GM21717 (cell line): Measurements from ENCODE around the gene GPT2.
A peak's percentile ranks its signal among the peaks of the same experiment; 100 is the strongest.
"Not testable (repeated sequence)": the region's sequence is repeated elsewhere in the genome, so short reads cannot be mapped to it uniquely, and the experiment has no call there.

Experiments
- ATAC-seq: cut with Tn5 transposase; IDR thresholded peaks from one replicate; pipeline ENCODE4 v1.9.1; 2021; ENCODE audit warnings: mild to moderate bottlenecking, moderate library complexity; ENCODE audit not compliant: unreplicated experiment

Gene GPT2

GRCh38 chr16:46918905-46919792 is 35.0 kb downstream of the GPT2 start:
- ATAC-seq: peak; percentile 92

GRCh38 chr16:46920402-46921068 is 36.4 kb downstream of the GPT2 start:
- no peak for ATAC-seq

GRCh38 chr16:46922239-46922638 is 38.1 kb downstream of the GPT2 start:
- no peak for ATAC-seq

GRCh38 chr16:46923513-46924295 is 39.5 kb downstream of the GPT2 start:
- ATAC-seq: no peak

- ATAC-seq: no peak
Measured at GRCh38 chr16:46924402-46924801, 40.2 kb downstream of the GPT2 start.

- no peak for ATAC-seq
Measured at GRCh38 chr16:46926470-46927225, 42.5 kb downstream of the GPT2 start.

GRCh38 chr16:46927273-46927672 is 43.1 kb downstream of the GPT2 start:
- ATAC-seq: no peak

- ATAC-seq: no peak
Measured at GRCh38 chr16:46928811-46929210, 44.6 kb downstream of the GPT2 start.

- ATAC-seq: no peak
Measured at GRCh38 chr16:46929378-46930332, 45.5 kb downstream of the GPT2 start.

- no peak for ATAC-seq
Measured at GRCh38 chr16:46930861-46931260, 46.7 kb downstream of the GPT2 start.

GRCh38 chr16:46932802-46933201 is 48.6 kb downstream of the GPT2 start:
- no peak for ATAC-seq

GRCh38 chr16:46937536-46937935 is 53.4 kb downstream of the GPT2 start:
- ATAC-seq: no peak

- not testable (repeated sequence) for ATAC-seq
Measured at GRCh38 chr16:46944713-46945112, 60.6 kb downstream of the GPT2 start.

GRCh38 chr16:46947900-46948547 is 63.9 kb downstream of the GPT2 start:
- peak; percentile 76 for ATAC-seq

GRCh38 chr16:46948548-46949166 is 64.5 kb downstream of the GPT2 start:
- no peak for ATAC-seq

GRCh38 chr16:46949241-46949892 is 65.2 kb downstream of the GPT2 start:
- no peak for ATAC-seq

GRCh38 chr16:46950009-46950408 is 65.8 kb downstream of the GPT2 start:
- ATAC-seq: no peak

- ATAC-seq: no peak
Measured at GRCh38 chr16:46954562-46954961, 70.4 kb downstream of the GPT2 start.
